Esophagus (tissue), 2 donors: ENCODE results near the gene NT5DC2. TPM values are rescaled to one million over a fixed set of nuclear protein-coding genes. Genes with fewer than 3 reads are reported as not detected.

ENCODE experiments used
- H3K27ac ChIP-seq, 2 donors: one replicate each; pipeline ENCODE4 v1.5.1; 2013; ENCODE audit warnings: low read depth in 2 of 2, mild to moderate bottlenecking in 2 of 2, inconsistent platforms in 1 of 2, low read length in 1 of 2, moderate library complexity in 1 of 2
- H3K27me3 ChIP-seq, 2 donors: one replicate each; pipeline ENCODE4 v1.6.1; 2013; ENCODE audit warnings: low read length in 2 of 2, control low read depth in 1 of 2, mild to moderate bottlenecking in 1 of 2; ENCODE audit not compliant: insufficient read depth in 2 of 2, control insufficient read depth in 1 of 2
- H3K36me3 ChIP-seq, 2 donors: one replicate each; pipeline ENCODE4 v1.6.1; 2013; ENCODE audit warnings: low read length in 1 of 2; ENCODE audit not compliant: control insufficient read depth in 2 of 2, insufficient read depth in 2 of 2
- H3K4me1 ChIP-seq, 2 donors: one replicate each; pipeline ENCODE4 v1.6.1; 2013; ENCODE audit warnings: low read length in 1 of 2; ENCODE audit not compliant: control insufficient read depth in 2 of 2, insufficient read depth in 2 of 2
- H3K4me3 ChIP-seq, 2 donors: one replicate each; pipeline ENCODE4 v1.5.1; 2013; ENCODE audit warnings: low read length in 2 of 2, mild to moderate bottlenecking in 2 of 2, low read depth in 1 of 2, moderate library complexity in 1 of 2
- H3K9me3 ChIP-seq, 2 donors: one replicate each; pipeline ENCODE4 v1.6.1; 2013; ENCODE audit warnings: mild to moderate bottlenecking in 2 of 2, low read depth in 1 of 2, low read length in 1 of 2, moderate library complexity in 1 of 2; ENCODE audit not compliant: control insufficient read depth in 2 of 2, insufficient read depth in 1 of 2
- WGBS, 2 donors: extraction: QIAGEN DNeasy Blood & Tissue Kit; methylation state at CpG; one replicate each; pipeline ENCODE4 v1.1.7; 2013; 5-methylcytosine and 5-hydroxymethylcytosine counted together
- polyA plus RNA-seq, 2 donors: library from polyadenylated mRNA; stranded (reverse); fragments of 200-250 nt; gene quantifications; one replicate each; pipeline ENCODE4 v1.2.3, GENCODE V29; 2013
- donor health status: healthy with polysubstance abuse.
- donor health status: Bipolar disorder and iron deficiency.

NT5DC2 gene
- polyA plus RNA-seq, 2 donors: 81.7 to 93.7 TPM

DNA sequence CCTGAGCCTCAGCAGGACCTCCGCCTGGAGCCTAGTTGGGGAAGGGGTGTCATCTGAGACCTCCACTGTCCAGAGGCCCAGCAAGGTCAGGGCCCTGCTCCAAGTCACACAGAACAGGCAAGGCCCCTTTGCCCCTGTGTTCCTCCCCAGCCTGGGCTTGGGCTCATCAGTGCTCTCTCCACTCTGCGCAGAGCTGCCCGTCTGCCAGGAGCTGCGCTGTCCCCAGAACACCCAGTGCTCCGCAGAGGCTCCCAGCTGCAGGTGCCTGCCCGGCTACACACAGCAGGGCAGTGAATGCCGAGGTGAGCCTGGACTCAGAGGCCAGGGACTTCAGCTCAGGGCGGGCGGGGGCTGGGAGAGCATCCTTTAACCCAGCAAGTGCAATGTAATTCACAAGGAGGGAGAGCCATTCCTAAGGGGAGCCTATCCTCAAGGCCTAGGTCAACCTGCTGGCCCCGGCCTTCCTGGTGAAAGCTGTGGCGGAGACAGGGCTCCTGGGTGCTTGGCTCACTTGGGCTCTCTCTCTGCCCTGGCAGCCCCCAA, 30.8 kb downstream of the NT5DC2 start:
- Histone ChIP-seq H3K36me3 (peaks cover 0 to 2% of the 10 kb centered on the region in 2 donors), H3K27ac (no peak overlapping the region), H3K9me3 (no peaks in the 10 kb centered on the region), H3K27me3 (no peaks in the 10 kb centered on the region), H3K4me1 (no peaks in the 10 kb centered on the region), H3K4me3 (no peak overlapping the region)
- 93 to 94% methylated on average over 11 of the region's 11 CpGs for WGBS, 2 donors

DNA sequence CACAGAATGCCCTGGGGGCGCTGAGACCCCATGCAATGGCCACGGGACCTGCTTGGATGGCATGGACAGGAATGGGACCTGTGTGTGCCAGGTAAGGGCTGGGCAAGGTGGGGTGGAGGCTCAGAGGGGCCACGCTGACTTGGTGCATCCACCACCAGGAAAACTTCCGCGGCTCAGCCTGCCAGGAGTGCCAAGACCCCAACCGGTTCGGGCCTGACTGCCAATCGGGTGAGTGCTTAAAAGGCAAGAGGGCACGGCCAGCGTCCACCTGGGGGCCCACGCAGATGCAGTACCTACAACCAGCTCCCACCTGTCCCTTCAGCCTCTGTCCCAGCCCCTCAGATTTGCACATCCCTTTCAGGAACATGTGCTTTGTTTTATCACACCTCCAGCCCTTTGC, 31.7 kb downstream of the NT5DC2 start:
- Histone ChIP-seq H3K4me3 (no peak overlapping the region), H3K27me3 (no peaks in the 10 kb centered on the region), H3K9me3 (no peaks in the 10 kb centered on the region), H3K27ac (no peak overlapping the region), H3K36me3 (peaks cover 0 to 2% of the 10 kb centered on the region in 2 donors), H3K4me1 (no peaks in the 10 kb centered on the region)
- 89% methylated on average over 11 of the region's 11 CpGs for WGBS, 2 donors

DNA sequence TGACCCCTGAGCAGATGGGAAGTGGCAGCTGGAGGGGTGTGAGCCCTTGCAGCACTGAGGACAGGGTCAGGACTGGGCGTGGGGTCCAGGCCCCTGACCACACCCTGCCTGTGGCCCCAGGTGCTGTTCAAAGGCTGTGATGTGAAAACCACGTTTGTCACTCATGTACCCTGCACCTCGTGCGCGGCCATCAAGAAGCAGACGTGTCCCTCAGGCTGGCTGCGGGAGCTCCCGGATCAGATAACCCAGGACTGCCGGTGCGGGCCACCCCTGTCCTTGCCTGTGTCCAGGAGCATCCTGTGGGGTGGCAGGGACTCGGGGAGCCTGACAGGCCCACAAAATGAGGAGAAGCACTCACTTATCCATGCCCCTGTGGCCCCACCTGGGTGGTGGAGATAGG, 32.6 kb downstream of the NT5DC2 start:
- no peak overlapping the region for H3K4me3 ChIP-seq
- no peaks in the 10 kb centered on the region for H3K36me3 ChIP-seq
- H3K27ac ChIP-seq: no peak overlapping the region
- WGBS, 2 donors: 77 to 79% methylated on average over 11 of the region's 11 CpGs
- H3K4me1 ChIP-seq: no peaks in the 10 kb centered on the region
- no peaks in the 10 kb centered on the region for H3K9me3 ChIP-seq
- H3K27me3 ChIP-seq: no peaks in the 10 kb centered on the region

DNA sequence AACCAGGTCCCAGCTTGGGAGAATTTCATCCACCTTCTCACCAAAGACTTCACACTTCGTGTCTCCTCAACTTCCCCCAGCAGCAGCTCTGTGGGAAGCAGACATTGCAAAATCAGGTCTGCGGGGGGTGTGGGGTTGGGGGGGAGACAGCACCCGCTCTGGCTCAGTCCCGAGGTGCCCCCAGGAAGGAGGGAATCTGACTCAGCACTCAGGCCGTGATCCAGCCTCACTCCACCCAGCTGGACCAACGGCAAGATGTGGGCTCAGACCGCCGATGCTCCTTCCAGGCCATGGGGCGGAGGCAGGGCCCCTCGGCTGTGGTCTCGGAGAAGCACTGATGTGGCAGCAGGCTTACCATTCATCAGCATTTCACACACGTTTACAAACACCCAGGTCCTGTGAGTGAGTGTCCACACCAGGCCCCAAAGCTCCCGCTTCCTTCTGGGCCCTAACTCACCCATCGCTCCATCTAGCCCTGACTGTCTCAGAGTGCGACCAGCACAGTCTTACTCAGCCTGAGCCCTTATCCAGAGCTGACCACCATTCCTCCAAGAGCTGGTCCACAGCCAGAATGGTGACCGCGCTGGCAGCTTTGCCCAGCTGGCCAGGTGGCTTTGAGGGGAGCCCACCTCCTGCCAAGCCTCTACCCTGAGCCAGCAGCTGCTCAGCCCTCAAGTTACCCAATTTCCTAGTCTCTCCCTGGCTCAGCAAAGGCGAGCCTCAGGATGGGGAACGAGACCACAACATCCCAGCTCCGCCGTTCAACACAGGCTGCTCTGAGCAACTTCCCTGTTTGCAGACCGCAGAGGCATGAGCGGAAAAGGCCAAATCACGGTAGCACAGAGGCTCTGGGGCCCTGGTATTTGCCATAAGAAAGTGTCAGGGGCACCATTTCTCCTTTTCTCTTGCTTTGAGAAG, 35.3 kb downstream of the NT5DC2 start:
- Histone ChIP-seq H3K4me3 (no peak overlapping the region), H3K27ac (peak overlapping the region in 1 of 2 donors; percentile 8), H3K27me3 (no peaks in the 10 kb centered on the region), H3K36me3 (no peaks in the 10 kb centered on the region), H3K9me3 (no peaks in the 10 kb centered on the region), H3K4me1 (no peaks in the 10 kb centered on the region)
- 67% methylated on average over 24 of the region's 24 CpGs for WGBS, 2 donors

DNA sequence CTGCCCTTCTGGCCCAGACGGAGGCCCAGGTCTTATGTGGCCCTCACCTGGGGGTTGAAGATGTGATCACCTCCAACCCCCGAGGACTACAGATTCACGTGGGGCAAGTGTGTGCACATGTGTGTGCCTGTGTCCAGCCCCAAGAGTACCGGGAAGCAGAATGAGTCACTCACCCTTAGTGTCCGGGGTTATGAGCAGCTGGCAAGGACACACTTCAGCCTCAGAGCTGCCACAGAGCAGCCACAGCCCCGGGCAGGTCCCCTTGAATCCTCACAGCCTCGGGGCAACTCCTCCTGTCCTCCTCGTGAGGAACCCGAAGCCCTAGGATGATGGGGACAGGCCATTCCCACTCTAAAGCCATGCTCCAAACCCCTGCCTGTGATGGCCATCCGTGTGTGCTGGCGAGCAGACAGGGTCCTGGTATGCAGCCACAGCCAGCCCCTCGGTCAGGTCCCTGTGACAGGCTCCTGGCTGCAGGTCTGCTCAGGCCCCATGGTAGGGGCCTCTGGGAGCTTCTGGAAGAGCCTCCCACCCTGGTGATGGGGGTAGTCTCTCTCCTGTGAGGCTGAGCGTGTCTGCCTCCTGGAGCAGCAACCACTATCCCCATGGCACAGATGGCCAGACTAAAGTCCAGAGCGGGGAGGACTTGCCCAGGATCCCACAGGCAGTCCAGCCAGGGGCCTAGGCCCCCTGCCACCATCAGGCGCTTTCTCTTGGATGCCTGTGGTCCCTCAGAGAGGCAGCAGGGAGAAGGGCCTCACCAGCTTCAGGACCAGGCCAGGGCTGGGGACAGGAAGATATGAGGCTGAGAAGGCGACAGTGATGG, 37.7 kb downstream of the NT5DC2 start:
- WGBS, 2 donors: 53 to 63% methylated on average over 16 of the region's 16 CpGs
- Histone ChIP-seq H3K27ac (peak overlapping the region in 1 of 2 donors; percentile 51), H3K36me3 (peaks cover 7 to 20% of the 10 kb centered on the region in 2 donors), H3K9me3 (no peaks in the 10 kb centered on the region), H3K4me3 (no peak overlapping the region), H3K27me3 (no peaks in the 10 kb centered on the region), H3K4me1 (no peaks in the 10 kb centered on the region)

DNA sequence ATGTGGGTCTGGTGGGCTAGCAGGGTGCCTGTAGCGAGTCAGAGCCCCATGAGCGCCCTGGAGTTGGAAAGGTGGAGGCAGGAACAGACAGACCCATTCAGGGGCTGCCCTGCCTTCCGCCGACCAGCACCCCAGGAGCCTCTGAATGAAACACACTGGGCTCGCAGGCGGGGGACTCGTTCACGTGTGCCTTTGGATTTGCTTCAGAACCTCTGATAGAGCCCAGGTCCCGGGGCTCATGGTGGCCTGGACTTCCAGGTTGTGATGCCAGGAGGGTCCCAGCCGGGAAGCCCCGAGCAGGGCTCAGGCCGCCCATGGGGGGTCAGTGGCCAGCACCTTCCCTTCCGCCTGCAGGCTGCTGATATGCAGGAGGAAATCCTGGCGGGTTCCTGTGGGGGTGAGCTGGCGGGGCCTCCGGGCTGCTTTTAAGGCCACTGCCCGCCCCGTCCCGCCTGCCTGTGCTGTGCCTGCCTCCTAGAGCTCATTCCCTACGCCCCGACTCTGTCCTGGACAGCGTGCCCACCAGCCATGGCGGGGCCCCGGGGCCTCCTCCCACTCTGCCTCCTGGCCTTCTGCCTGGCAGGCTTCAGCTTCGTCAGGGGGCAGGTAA, 38.7 kb downstream of the NT5DC2 start, which contains the start of gene STAB1:
Gene STAB1, plus strand, starts transcription at position 453 of the 610 bp plus-strand sequence. Its CDS starts 76 bp downstream, at position 529.
- Histone ChIP-seq H3K4me1 (peaks cover 0 to 2% of the 10 kb centered on the region in 2 donors), H3K4me3 (no peak within 1 kb of the TSS)
- 49 to 57% methylated on average over 23 to 25 of the region's 25 CpGs for WGBS, 2 donors

DNA sequence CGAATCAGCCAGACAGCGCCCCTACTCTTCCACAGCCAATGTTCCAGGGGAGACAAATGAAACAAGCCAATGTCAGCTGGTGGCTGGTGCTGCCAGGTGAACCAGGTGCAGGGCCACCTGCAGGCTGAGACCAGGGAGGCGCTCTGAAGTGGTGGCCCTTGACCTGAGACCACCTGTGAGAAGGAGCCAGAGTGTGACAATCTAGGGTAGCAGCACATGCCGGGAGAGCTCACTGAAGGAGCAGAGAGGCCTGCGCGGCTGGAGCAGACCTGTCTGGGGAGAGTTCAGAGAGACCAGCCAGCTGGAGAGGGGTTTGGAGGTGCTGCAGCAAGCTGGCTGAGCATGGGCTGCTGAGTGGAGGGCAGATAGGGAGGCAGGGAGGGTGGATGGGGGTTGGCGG, 39.2 kb downstream of the NT5DC2 start:
- 76 to 77% methylated on average over 7 of the region's 7 CpGs for WGBS, 2 donors
- H3K4me1 ChIP-seq: peaks cover 0 to 3% of the 10 kb centered on the region in 2 donors
- peak overlapping the region in 1 of 2 donors; percentile 47 for H3K27ac ChIP-seq

More for the DNA sequence above, 38.7 kb downstream of the NT5DC2 start, which contains the start of gene STAB1:
- H3K9me3 ChIP-seq: no peaks in the 10 kb centered on the region
- H3K36me3 ChIP-seq: peaks cover 12 to 27% of the 10 kb centered on the region in 2 donors
- no peaks in the 10 kb centered on the region for H3K27me3 ChIP-seq
- peak within 1 kb of the TSS; percentile 5 to 51 for H3K27ac ChIP-seq

DNA sequence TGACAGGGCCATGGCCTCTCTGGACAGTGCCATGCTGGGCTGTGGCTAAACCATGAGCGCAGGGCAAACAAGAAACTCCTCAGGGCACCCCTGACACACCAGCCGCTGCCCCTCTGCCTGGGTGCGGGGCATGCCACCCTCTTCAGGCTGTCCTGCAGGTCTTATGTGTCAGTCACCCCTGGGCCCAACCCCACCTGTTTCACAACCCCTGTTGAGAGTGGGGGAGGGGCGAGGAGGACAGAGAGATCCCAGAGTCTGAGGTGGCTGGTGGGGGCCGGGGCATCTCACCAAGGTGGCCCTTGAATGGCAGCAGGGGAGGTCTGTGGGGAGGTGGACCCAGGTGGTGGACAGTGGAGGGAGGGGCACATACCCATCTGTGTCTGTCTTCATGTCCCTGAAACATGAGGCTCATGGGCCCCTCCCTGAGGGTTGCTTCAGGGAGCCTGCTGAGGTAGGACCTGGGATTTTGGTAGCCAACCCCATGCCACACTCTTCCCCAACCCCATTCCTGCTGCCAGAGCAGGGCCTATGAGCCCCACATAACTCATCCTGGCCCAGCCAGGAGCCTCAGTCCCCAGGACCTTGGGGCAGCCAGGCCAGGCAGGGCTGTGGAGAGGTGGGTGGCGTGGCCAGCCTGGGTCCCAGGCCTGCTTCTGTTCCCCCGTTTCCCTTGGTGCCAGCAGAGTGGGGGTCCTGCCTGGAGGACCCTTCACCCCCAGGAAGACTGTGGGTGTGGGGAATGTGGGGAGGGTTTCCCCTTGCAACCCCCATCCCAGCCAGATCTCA, 40.2 kb downstream of the NT5DC2 start:
- 92 to 94% methylated on average over 7 of the region's 7 CpGs for WGBS, 2 donors
- Histone ChIP-seq H3K27ac (no peak overlapping the region), H3K4me1 (peaks cover 0 to 3% of the 10 kb centered on the region in 2 donors), H3K4me3 (no peak overlapping the region), H3K27me3 (no peaks in the 10 kb centered on the region), H3K36me3 (peaks cover 12 to 41% of the 10 kb centered on the region in 2 donors), H3K9me3 (no peaks in the 10 kb centered on the region)

More for the DNA sequence above, 39.2 kb downstream of the NT5DC2 start:
- peaks cover 12 to 32% of the 10 kb centered on the region in 2 donors for H3K36me3 ChIP-seq
- no peak overlapping the region for H3K4me3 ChIP-seq
- H3K27me3 ChIP-seq: no peaks in the 10 kb centered on the region
- H3K9me3 ChIP-seq: no peaks in the 10 kb centered on the region
